ENCODE data around the gene ITFG1. TPM values are rescaled to one million over a fixed set of nuclear protein-coding genes. Genes with fewer than 3 reads are reported as not detected.

The ITFG1 gene
- total RNA-seq, 1 donor from 2014 or later, result 71.3 TPM

- Histone ChIP-seq H3K4me3 (no peak overlapping the region), H3K27ac (replicated peaks) (no peak overlapping the region), H3K27me3 (ENCODE audit: low read depth) (no peaks in the 10 kb centered on the region), H3K9me3 (replicated peaks) (no peaks in the 10 kb centered on the region), H3K4me1 (no peaks in the 10 kb centered on the region), H3K36me3 (no peaks in the 10 kb centered on the region)
- TF ChIP-seq CTCF (IDR thresholded peaks at IDR 0.05; ENCODE audit: borderline replicate concordance), result no peak
- DNase-seq, result no peak
- intact Hi-C loops (cut with micrococcal nuclease), result no loop called here
These were observed 213.2 kb downstream of the ITFG1 start for GRCh38 chr16:47247690-47248089.

GRCh38 chr16:47244206-47244605 is 216.7 kb downstream of the ITFG1 start:
- Histone ChIP-seq H3K27ac (replicated peaks) (no peak overlapping the region), H3K4me1 (no peaks in the 10 kb centered on the region), H3K36me3 (peaks cover 8% of the 10 kb centered on the region), H3K27me3 (ENCODE audit: low read depth) (no peaks in the 10 kb centered on the region), H3K4me3 (no peak overlapping the region), H3K9me3 (replicated peaks) (no peaks in the 10 kb centered on the region)
- intact Hi-C loops (cut with micrococcal nuclease), result no loop called here
- TF ChIP-seq CTCF (IDR thresholded peaks at IDR 0.05; ENCODE audit: borderline replicate concordance), result no peak
- no peak for DNase-seq

- H3K27ac ChIP-seq (replicated peaks), result no peak overlapping the region
- H3K4me3 ChIP-seq, result no peak overlapping the region
- intact Hi-C loops (cut with micrococcal nuclease), result no loop called here
- TF ChIP-seq CTCF (IDR thresholded peaks at IDR 0.05; ENCODE audit: borderline replicate concordance), result no peak
- no peaks in the 10 kb centered on the region for H3K9me3 ChIP-seq (replicated peaks)
- no peaks in the 10 kb centered on the region for H3K27me3 ChIP-seq (ENCODE audit: low read depth)
- DNase-seq, result no peak
- H3K4me1 ChIP-seq, result no peaks in the 10 kb centered on the region
- H3K36me3 ChIP-seq, result peaks cover 23% of the 10 kb centered on the region
These were observed 219.8 kb downstream of the ITFG1 start for GRCh38 chr16:47241061-47241460.

GRCh38 chr16:47236716-47237115 is 224.1 kb downstream of the ITFG1 start:
- no peak for DNase-seq
- intact Hi-C loops (cut with micrococcal nuclease), result no loop called here
- Histone ChIP-seq H3K36me3 (peaks cover 25% of the 10 kb centered on the region), H3K27ac (replicated peaks) (no peak overlapping the region), H3K9me3 (replicated peaks) (no peaks in the 10 kb centered on the region), H3K4me1 (no peaks in the 10 kb centered on the region), H3K4me3 (no peak overlapping the region), H3K27me3 (ENCODE audit: low read depth) (no peaks in the 10 kb centered on the region)
- TF ChIP-seq CTCF (IDR thresholded peaks at IDR 0.05; ENCODE audit: borderline replicate concordance), result no peak

- Histone ChIP-seq H3K27ac (replicated peaks) (no peak overlapping the region), H3K9me3 (replicated peaks) (no peaks in the 10 kb centered on the region), H3K27me3 (ENCODE audit: low read depth) (no peaks in the 10 kb centered on the region), H3K4me1 (peaks cover 9% of the 10 kb centered on the region), H3K4me3 (no peak overlapping the region), H3K36me3 (peaks cover 7% of the 10 kb centered on the region)
- DNase-seq, result no peak
- no peak for TF ChIP-seq CTCF (IDR thresholded peaks at IDR 0.05; ENCODE audit: borderline replicate concordance)
- intact Hi-C loops (cut with micrococcal nuclease), result no loop called here
These were observed 230.6 kb downstream of the ITFG1 start for GRCh38 chr16:47230296-47230695.
